Esophagus squamous epithelium (tissue), 4 donors: ENCODE measurements around the gene SUSD1.

ENCODE experiments used
- POLR2A ChIP-seq, 4 donors: fragments of 450-650 bp; IDR thresholded peaks; one replicate each; pipeline ENCODE4 v1.6.1; 2017; ENCODE audit warnings: antibody characterized with exemption in 4 of 4, mild to moderate bottlenecking in 4 of 4, moderate library complexity in 3 of 4
- TF ChIP-seq, protein P1 (sequence below), 6 experiments: fragments of 450-650 bp in 4 of 6; fragments of 200-600 bp in 2 of 6; sonication (generic) in 2 of 6; IDR thresholded peaks; one replicate each; pipeline ENCODE4 v1.5.1; 2016 to 2019; ENCODE audit warnings: antibody characterized with exemption in 6 of 6, mild to moderate bottlenecking in 4 of 6, moderate library complexity in 4 of 6

DNA sequence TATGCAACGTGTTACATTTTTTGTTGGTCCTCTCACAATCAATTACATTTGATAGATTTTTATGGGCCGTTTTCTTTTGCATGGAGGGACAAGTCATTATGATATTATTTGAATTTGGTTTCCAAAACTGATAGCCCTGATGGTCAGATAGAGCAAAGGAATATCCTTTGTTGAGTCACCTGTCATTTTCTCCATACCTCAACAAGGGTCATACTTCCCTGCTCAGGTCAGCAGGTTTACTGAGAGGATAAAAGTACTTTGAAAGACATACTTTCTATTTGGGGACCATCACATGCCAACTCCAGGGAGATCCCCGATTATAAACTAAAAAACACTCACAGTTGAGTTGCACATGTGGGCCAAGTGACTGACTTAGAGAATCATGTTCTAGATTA, 132.9 kb downstream of the SUSD1 start:
- TF ChIP-seq, protein P1, sequence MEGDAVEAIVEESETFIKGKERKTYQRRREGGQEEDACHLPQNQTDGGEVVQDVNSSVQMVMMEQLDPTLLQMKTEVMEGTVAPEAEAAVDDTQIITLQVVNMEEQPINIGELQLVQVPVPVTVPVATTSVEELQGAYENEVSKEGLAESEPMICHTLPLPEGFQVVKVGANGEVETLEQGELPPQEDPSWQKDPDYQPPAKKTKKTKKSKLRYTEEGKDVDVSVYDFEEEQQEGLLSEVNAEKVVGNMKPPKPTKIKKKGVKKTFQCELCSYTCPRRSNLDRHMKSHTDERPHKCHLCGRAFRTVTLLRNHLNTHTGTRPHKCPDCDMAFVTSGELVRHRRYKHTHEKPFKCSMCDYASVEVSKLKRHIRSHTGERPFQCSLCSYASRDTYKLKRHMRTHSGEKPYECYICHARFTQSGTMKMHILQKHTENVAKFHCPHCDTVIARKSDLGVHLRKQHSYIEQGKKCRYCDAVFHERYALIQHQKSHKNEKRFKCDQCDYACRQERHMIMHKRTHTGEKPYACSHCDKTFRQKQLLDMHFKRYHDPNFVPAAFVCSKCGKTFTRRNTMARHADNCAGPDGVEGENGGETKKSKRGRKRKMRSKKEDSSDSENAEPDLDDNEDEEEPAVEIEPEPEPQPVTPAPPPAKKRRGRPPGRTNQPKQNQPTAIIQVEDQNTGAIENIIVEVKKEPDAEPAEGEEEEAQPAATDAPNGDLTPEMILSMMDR (IDR thresholded peaks at IDR 0.05) = no peak
- TF ChIP-seq POLR2A (IDR thresholded peaks at IDR 0.05) = no peak
